Uterus (tissue), 4 donors: ENCODE measurements around the gene SH2B2. TPM values are rescaled to one million over a fixed set of nuclear protein-coding genes. Genes with fewer than 3 reads are reported as not detected.

ENCODE experiments used
- DNase-seq, 2 donors: peaks; one replicate each; pipeline ENCODE4 v3.0.0-alpha.2; 2019 to 2020
- H3K27ac ChIP-seq, 2 donors: fragments of 200-600 bp; sonication (generic); 1 replicate in 1 of 2; 2 replicates in 1 of 2; pipeline ENCODE4 v1.5.1; 2016 to 2018
- H3K27me3 ChIP-seq, 2 donors: fragments of 200-600 bp; sonication (generic); one replicate each; pipeline ENCODE4 v1.5.1; 2018 to 2019; ENCODE audit warnings: control low read depth in 1 of 2
- H3K36me3 ChIP-seq, 2 donors: fragments of 200-600 bp; sonication (generic); one replicate each; pipeline ENCODE4 v1.5.1; 2019; ENCODE audit warnings: control low read depth in 1 of 2
- H3K4me1 ChIP-seq, 2 donors: fragments of 200-600 bp; sonication (generic); one replicate each; pipeline ENCODE4 v1.5.1; 2018 to 2019; ENCODE audit warnings: control low read depth in 1 of 2
- H3K4me3 ChIP-seq, 2 donors: fragments of 200-600 bp; sonication (generic); 1 replicate in 1 of 2; 2 replicates in 1 of 2; pipeline ENCODE4 v1.5.1; 2018 to 2019; ENCODE audit warnings: mild to moderate bottlenecking in 1 of 2
- H3K9me3 ChIP-seq, 2 donors: fragments of 200-600 bp; sonication (generic); one replicate each; pipeline ENCODE4 v1.5.1; 2019; ENCODE audit warnings: control low read depth in 1 of 2
- CTCF ChIP-seq, 4 experiments: fragments of 200-600 bp in 2 of 4; fragments of 450-650 bp in 2 of 4; sonication (generic) in 2 of 4; IDR thresholded peaks; one replicate each; pipeline ENCODE4 v1.5.1; 2016 to 2019; ENCODE audit warnings: antibody characterized with exemption in 4 of 4, mild to moderate bottlenecking in 2 of 4, moderate library complexity in 1 of 4
- POLR2A ChIP-seq, 2 donors: fragments of 450-650 bp; IDR thresholded peaks; one replicate each; pipeline ENCODE4 v1.6.1; 2016; ENCODE audit warnings: antibody characterized with exemption in 2 of 2, mild to moderate bottlenecking in 1 of 2, moderate library complexity in 1 of 2
- intact Hi-C: fragments of 100-400 bp; cut with DNase I; formaldehyde crosslinking; loops from one replicate; pipeline ENCODE4 v1.15.1; 2023; ENCODE audit warnings: low total_unique reads
- total RNA-seq, 4 donors: library from RNA; depleted of rRNA in 3 of 4; stranded (reverse); fragments of >200 nt in 3 of 4; gene quantifications; one replicate each; pipeline versions ENCODE4 v1.1.0 to v1.2.4, GENCODE V29; 2014 to 2023
- donor health status: DM: yes; HTN: yes; CAD: no.

The SH2B2 gene
- total RNA-seq, 4 donors from 2014 or later, result 0.77 to 13.8 (median 9.4) TPM; not detected in 1

- Histone ChIP-seq H3K27me3 (no peaks in the 10 kb centered on the region), H3K4me1 (no peaks in the 10 kb centered on the region), H3K4me3 (no peak overlapping the region), H3K9me3 (no peaks in the 10 kb centered on the region), H3K36me3 (no peaks in the 10 kb centered on the region), H3K27ac (no peak overlapping the region)
- DNase-seq, result no peak
- intact Hi-C loops, result no loop called here
- TF ChIP-seq POLR2A (IDR thresholded peaks at IDR 0.05) (no peak), CTCF (IDR thresholded peaks at IDR 0.05) (no peak)
These were observed 20.4 kb downstream of the SH2B2 start for GRCh38 chr7:102306916-102307677.

DNA sequence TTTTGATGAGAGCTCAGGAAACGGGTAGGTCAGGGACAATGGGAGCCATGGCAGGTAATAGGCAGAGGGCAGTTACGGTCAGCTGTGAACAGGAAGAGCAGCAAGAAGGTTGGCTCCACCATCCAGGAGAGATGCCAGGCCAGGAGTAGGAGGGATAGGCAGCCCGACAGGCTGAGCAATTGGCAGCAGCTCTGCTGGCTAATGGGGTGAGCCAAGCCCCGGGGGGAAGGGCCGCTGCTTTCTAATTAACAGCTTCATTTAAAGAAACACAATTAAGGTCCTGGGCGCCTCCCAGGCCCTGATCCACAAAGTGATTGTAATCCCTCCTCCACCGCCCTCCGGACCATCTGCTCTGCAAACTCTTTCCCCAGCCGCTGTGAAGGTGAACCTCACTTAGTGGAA, 23.7 kb downstream of the SH2B2 start:
- no peak for DNase-seq
- intact Hi-C loops, result no loop called here
- no peaks in the 10 kb centered on the region for H3K9me3 ChIP-seq
- no peaks in the 10 kb centered on the region for H3K36me3 ChIP-seq
- TF ChIP-seq POLR2A (IDR thresholded peaks at IDR 0.05) (no peak), CTCF (IDR thresholded peaks at IDR 0.05) (no peak)
- no peak overlapping the region for H3K4me3 ChIP-seq
- no peaks in the 10 kb centered on the region for H3K27me3 ChIP-seq
- H3K27ac ChIP-seq, result no peak overlapping the region
- no peaks in the 10 kb centered on the region for H3K4me1 ChIP-seq

DNA sequence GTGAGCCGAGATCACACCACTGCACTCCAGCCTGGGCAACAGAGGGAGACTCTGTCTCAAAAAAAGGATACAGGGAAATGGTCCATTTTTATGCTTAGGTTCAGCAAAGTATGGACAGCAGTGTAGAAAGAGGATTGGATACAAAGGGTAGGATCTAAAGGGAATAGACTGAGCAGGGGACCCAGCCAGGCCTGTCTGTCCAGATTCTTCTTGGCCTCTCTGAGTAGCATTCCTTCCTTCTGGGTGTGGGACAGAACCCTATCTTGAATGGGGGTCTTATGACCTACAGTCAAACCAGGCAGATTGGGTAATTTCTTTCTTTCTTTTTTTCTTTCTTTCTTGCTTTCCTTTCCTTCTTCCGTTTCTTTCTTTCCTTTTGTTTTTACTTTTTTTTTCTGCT, 25.6 kb downstream of the SH2B2 start:
- H3K27me3 ChIP-seq, result no peaks in the 10 kb centered on the region
- intact Hi-C loops, result no loop called here
- no peak overlapping the region for H3K27ac ChIP-seq
- no peaks in the 10 kb centered on the region for H3K4me1 ChIP-seq
- no peak for DNase-seq
- TF ChIP-seq POLR2A (IDR thresholded peaks at IDR 0.05), result no peak
- no peak for TF ChIP-seq CTCF (IDR thresholded peaks at IDR 0.05)
- H3K36me3 ChIP-seq, result no peaks in the 10 kb centered on the region
- H3K9me3 ChIP-seq, result no peaks in the 10 kb centered on the region
- H3K4me3 ChIP-seq, result no peak overlapping the region

- Histone ChIP-seq H3K4me3 (no peak overlapping the region), H3K36me3 (no peaks in the 10 kb centered on the region), H3K27ac (no peak overlapping the region), H3K9me3 (no peaks in the 10 kb centered on the region), H3K4me1 (no peaks in the 10 kb centered on the region), H3K27me3 (no peaks in the 10 kb centered on the region)
- TF ChIP-seq CTCF (IDR thresholded peaks at IDR 0.05), result no peak
- no peak for TF ChIP-seq POLR2A (IDR thresholded peaks at IDR 0.05)
- no peak for DNase-seq
- intact Hi-C loops, result no loop called here
These were observed 27.5 kb downstream of the SH2B2 start for GRCh38 chr7:102313997-102314780.
